ENCODE results near the gene MSI2. TPM values are rescaled to one million over a fixed set of nuclear protein-coding genes. Genes with fewer than 3 reads are reported as not detected.

The MSI2 gene
- total RNA-seq, 2 experiments from 2014 or later: 38.8 to 39.0 TPM

DNA sequence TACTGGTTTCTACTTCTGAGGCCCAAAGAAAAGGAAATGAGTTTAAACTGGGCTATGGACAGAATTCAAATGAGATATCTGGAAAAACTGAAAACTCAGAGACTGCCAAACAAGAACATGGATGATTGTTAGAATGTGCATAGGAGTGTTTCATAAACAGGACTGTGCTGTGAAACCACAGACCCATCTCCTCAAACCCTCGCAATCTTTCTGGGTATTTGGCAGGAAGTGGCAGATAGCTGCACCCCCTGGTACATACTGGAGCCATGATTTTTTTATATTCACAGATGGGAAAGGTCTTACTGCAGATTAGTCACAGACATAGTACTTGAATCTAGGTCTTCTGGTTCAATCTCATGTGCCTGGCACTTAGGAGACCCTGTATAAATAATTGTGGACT lies 343.8 kb downstream of the MSI2 start:
- H3K4me3 Mint-ChIP-seq: no peak overlapping the region
- H3K4me1 Mint-ChIP-seq (ENCODE audit: low read depth): peaks cover 74% of the 10 kb centered on the region
- H3K27me3 Mint-ChIP-seq (ENCODE audit: low read depth): no peaks in the 10 kb centered on the region

DNA sequence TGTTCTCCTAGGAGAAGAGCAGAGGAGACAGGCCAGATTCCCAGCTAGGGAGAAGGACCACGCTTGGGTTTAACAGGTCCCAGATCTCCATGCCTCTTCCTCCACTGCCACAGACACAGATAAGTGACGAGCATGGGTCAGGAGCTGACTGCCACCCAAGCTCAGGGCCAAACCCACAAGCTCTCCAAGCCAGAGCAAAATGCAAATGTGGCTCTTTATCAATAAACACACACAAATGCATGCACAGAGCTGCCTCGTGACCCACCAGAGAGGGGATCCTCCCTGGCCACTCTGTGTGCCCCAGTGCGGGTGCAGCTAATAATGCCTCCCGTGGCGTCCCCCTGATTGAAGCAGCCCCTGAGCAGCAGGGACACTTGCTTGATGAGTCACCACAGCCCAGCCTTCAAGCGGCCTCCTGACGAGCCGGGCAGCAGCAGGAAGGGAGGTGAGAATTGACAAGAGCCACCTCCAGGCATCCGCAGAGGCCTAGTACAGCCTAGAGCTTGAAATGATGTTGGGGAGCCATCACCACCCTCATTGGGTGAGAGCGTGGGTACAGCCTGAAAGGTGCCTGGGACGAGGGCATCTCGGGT lies 344.9 kb downstream of the MSI2 start:
- peaks cover 2% of the 10 kb centered on the region for H3K36me3 Mint-ChIP-seq (ENCODE audit: low read depth)
- H3K9me3 Mint-ChIP-seq: no peaks in the 10 kb centered on the region
- intact Hi-C loops (cut with micrococcal nuclease): loop anchor here (5.0 kb wide), 2 partner anchors 736 to 999 kb away; no protein-coding TSS in a partner anchor
- H3K27me3 Mint-ChIP-seq (ENCODE audit: low read depth): no peaks in the 10 kb centered on the region
- H3K4me3 Mint-ChIP-seq: no peak overlapping the region
- peak; percentile 36 for DNase-seq
- CTCF ChIA-PET: interaction anchor here (0.6 to 7.0 kb wide), 3 partner anchors 70 to 244 kb away, joined by 3 to 58 read pairs (median 3); no protein-coding TSS in a partner anchor
- peak overlapping the region; percentile 96 for H3K27ac Mint-ChIP-seq
- peaks cover 86% of the 10 kb centered on the region for H3K4me1 Mint-ChIP-seq (ENCODE audit: low read depth)

More for the DNA sequence above, 343.8 kb downstream of the MSI2 start:
- Mint-ChIP-seq H3K9me3 (peaks cover 3% of the 10 kb centered on the region), H3K36me3 (ENCODE audit: low read depth) (peaks cover 5% of the 10 kb centered on the region), H3K27ac (peak overlapping the region; percentile 96)
- intact Hi-C loops (cut with micrococcal nuclease): loop anchor here (5.0 kb wide), 2 partner anchors 737 to 998 kb away; no protein-coding TSS in a partner anchor
- CTCF ChIA-PET: interaction anchor here (1.0 to 7.0 kb wide), 4 partner anchors 9 to 342 kb away, joined by 3 to 58 read pairs (median 4); no protein-coding TSS in a partner anchor
- peak; percentile 76 for DNase-seq

DNA sequence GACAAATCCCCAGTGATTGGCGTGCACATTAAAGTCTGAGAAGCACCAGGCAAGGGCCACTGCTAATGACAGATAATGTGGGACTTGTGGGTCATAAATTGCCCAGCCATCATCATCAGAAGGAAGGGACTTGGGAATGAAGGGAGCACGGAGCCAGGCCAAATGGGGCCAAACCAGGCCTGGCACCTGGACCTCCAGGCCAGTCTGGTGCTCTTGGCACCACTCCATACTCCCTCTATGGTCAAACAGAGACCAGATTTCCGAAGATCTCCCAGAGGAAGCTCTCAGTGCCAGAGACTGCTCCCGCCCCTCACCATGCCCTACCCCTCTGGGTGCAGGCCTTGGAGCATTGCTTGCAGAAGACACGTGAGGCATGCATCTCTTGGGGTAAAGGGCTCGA lies 346.6 kb downstream of the MSI2 start:
- no peak overlapping the region for H3K4me3 Mint-ChIP-seq
- H3K9me3 Mint-ChIP-seq: no peaks in the 10 kb centered on the region
- peaks cover 2% of the 10 kb centered on the region for H3K36me3 Mint-ChIP-seq (ENCODE audit: low read depth)
- intact Hi-C loops (cut with micrococcal nuclease): loop anchor here (5.0 kb wide), 2 partner anchors 734 to 1001 kb away; no protein-coding TSS in a partner anchor
- DNase-seq: no peak
- peak overlapping the region; percentile 94 for H3K27ac Mint-ChIP-seq
- H3K27me3 Mint-ChIP-seq (ENCODE audit: low read depth): no peaks in the 10 kb centered on the region
- H3K4me1 Mint-ChIP-seq (ENCODE audit: low read depth): peaks cover 96% of the 10 kb centered on the region
- CTCF ChIA-PET: interaction anchor here (0.7 to 7.0 kb wide), 2 partner anchors 68 to 69 kb away, joined by 4 to 58 read pairs; no protein-coding TSS in a partner anchor

DNA sequence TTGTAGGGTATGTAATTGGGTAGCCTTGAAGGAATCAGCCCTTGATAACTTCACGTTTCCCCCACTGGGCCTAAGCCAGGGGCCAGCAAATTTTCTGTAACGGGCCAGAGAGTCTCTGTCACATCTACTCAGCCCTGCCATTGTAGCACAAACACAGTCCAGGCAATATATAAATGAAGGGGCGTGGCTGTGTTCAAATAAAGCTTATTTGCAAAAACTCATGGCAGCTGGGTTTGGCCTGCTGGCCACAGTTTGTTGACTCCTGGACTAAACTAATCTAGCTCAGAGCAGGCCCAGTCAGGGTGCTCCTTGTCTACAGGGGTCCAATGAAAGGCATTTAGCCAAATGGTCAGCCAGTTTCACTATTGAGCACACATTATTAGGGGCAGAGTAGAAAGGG lies 347.2 kb downstream of the MSI2 start:
- H3K27me3 Mint-ChIP-seq (ENCODE audit: low read depth): no peaks in the 10 kb centered on the region
- CTCF ChIA-PET: interaction anchor here (0.6 to 0.7 kb wide), 2 partner anchors 68 to 360 kb away, joined by 3 to 4 read pairs; no protein-coding TSS in a partner anchor
- peak overlapping the region; percentile 40 for H3K4me3 Mint-ChIP-seq
- H3K4me1 Mint-ChIP-seq (ENCODE audit: low read depth): peaks cover 95% of the 10 kb centered on the region
- DNase-seq: no peak
- peaks cover 2% of the 10 kb centered on the region for H3K36me3 Mint-ChIP-seq (ENCODE audit: low read depth)
- H3K27ac Mint-ChIP-seq: peak overlapping the region; percentile 94
- intact Hi-C loops (cut with micrococcal nuclease): loop anchor here (5.0 kb wide), 2 partner anchors 734 to 1001 kb away; no protein-coding TSS in a partner anchor
- no peaks in the 10 kb centered on the region for H3K9me3 Mint-ChIP-seq

DNA sequence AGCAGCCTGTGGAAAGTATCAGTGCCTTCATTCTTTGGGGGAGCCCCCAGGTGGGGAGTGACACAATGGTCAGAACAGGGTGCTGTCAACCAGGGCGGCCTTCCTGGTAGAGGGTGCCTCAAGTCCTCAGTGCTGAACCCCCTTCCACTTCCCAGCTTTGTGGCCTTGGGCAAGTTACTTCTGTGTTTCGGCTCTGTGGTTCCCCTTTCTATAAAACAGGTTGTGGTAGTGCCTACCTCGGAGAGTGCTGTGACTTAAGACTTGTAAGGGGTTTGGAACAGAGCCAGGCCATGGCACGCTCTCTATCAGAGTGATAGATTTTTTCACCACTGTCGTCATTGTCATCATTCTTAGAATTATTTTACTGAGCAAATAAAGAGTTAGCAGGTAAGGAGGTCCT lies 347.7 kb downstream of the MSI2 start:
- Mint-ChIP-seq H3K36me3 (ENCODE audit: low read depth) (peaks cover 2% of the 10 kb centered on the region), H3K27me3 (ENCODE audit: low read depth) (no peaks in the 10 kb centered on the region), H3K9me3 (no peaks in the 10 kb centered on the region), H3K4me1 (ENCODE audit: low read depth) (peaks cover 91% of the 10 kb centered on the region), H3K4me3 (peak overlapping the region; percentile 37), H3K27ac (peak overlapping the region; percentile 94)
- intact Hi-C loops (cut with micrococcal nuclease): loop anchor here (1.0 to 5.0 kb wide), 8 partner anchors 43 to 1002 kb away; partner anchors contain the start of gene SRSF1
- peak; percentile 94 for DNase-seq
- CTCF ChIA-PET: interaction anchor here (0.6 kb wide), 1 partner anchor 361 kb away, joined by 3 read pairs; no protein-coding TSS in a partner anchor

DNA sequence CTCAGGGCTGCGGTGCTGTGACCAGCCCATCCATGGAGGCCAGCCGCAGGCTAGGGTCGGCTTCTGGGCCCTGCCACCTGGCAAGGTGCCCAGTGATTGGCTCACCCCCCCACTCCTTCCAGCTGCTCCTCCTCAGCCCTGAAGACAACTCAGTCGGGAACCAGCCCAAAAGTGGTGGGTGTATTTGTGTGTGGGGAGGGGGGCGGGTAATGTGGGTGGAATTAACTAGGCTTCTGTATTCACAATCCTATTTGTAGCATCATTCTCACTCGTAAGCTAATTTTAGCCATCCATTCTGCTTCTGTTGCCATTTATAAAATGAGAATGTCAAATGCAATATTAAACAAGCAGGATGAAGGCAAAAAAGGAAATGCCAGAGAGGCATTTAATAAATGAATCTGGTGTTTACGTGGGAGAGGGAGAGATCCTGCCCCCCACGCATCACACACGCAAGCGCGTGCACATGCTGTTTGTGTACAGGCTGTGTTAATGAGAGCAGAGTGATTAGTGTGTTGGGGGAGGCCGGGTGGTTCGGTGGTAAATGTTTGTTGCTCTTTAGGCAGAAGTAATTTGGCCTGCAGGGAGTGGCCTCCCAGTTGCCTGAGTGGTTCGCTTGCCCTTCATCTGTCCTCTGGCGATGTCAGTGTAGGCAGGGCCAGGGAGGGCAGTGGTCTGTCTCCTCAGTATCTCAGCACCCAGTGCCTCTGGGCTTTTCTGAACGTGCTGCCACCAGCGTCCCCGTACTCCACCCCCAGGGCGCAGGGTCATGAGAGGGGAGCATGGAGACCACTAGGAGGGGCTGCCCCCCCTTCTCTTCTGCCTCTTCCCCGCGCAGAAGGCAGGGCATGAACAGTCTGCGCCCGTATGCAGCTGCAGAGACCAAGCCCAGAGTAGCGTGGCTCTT lies 348.7 kb downstream of the MSI2 start:
- H3K27me3 Mint-ChIP-seq (ENCODE audit: low read depth): no peaks in the 10 kb centered on the region
- peaks cover 81% of the 10 kb centered on the region for H3K4me1 Mint-ChIP-seq (ENCODE audit: low read depth)

DNA sequence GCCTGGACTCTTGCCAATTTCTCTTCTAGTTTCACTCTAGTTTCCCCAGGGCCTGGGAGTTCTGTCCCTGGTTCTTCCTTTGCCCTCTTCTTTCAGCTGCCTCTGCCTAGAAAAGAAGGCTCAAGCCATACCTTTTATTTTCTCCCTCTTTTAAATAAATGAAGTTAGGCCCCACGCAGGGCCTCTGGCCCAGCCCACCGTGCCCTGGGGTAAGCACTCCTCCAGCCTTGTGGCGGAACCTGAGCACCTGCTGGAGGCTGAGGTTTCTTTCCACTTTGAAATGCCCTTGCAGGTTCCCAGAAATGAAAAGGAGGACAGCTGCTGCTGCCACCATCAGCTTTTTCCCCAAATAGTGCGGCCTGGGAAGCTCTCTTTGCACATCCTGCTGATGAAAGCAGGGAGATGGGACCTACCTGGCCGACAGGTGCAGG lies 349.4 kb downstream of the MSI2 start:
- H3K27ac Mint-ChIP-seq: peak overlapping the region; percentile 94
- H3K4me1 Mint-ChIP-seq (ENCODE audit: low read depth): peaks cover 76% of the 10 kb centered on the region
- CTCF ChIA-PET: interaction anchor here (0.7 to 1.9 kb wide), 5 partner anchors 8 to 363 kb away, joined by 3 to 5 read pairs (median 4); no protein-coding TSS in a partner anchor
- H3K36me3 Mint-ChIP-seq (ENCODE audit: low read depth): no peaks in the 10 kb centered on the region
- no peaks in the 10 kb centered on the region for H3K27me3 Mint-ChIP-seq (ENCODE audit: low read depth)
- peak overlapping the region; percentile 36 for H3K4me3 Mint-ChIP-seq
- intact Hi-C loops (cut with micrococcal nuclease): loop anchor here (2.0 kb wide), 1 partner anchor 41 kb away; no protein-coding TSS in a partner anchor
- no peaks in the 10 kb centered on the region for H3K9me3 Mint-ChIP-seq
- DNase-seq: no peak

More for the DNA sequence above, 348.7 kb downstream of the MSI2 start:
- peak; percentile 63 for DNase-seq
- Mint-ChIP-seq H3K27ac (peak overlapping the region; percentile 94), H3K4me3 (peak overlapping the region; percentile 36), H3K36me3 (ENCODE audit: low read depth) (no peaks in the 10 kb centered on the region), H3K9me3 (no peaks in the 10 kb centered on the region)
- intact Hi-C loops (cut with micrococcal nuclease): loop anchor here (1.0 to 5.0 kb wide), 8 partner anchors 42 to 1003 kb away; partner anchors contain the start of gene SRSF1
- CTCF ChIA-PET: interaction anchor here (0.6 to 1.3 kb wide), 6 partner anchors 7 to 362 kb away, joined by 3 to 5 read pairs (median 4); no protein-coding TSS in a partner anchor

DNA sequence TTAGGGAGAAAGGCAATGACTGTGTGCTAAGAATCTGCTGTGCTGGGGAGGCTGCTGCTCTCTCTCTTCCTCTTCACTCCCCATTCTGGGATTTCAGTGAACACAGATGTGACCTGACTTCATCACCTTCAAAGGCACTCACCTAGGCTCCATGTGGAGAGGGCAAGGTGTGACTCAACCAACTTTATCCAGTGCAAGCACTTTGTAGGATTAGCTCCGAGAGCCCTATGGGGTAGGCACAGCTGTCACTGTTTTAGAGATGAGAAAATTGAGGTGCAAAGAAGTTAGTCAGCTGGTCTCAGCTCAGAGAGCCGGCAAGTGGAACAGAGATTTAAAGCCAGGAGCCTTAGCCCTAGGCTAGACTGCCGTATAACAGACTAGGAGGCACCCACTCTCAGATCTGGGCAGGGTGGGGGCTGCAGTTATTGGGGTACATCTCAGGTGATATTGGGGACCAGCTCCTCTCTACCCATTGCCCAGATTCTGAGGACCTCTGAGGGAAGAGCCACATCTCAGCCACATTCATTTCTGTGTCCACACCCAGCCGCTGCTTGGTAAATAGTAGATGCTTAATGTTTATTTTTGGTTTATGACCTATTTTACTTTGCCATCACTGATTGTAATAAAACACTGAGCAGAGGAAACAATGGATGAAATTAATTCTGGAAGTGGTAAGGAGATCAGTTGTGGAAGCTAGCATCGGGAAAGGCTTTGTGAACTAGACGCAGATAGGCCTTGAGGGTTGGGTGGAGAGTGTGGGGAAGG lies 350.0 kb downstream of the MSI2 start:
- Mint-ChIP-seq H3K27me3 (ENCODE audit: low read depth) (no peaks in the 10 kb centered on the region), H3K27ac (peak overlapping the region; percentile 94), H3K4me3 (no peak overlapping the region), H3K9me3 (no peaks in the 10 kb centered on the region), H3K4me1 (ENCODE audit: low read depth) (peaks cover 70% of the 10 kb centered on the region), H3K36me3 (ENCODE audit: low read depth) (no peaks in the 10 kb centered on the region)
- intact Hi-C loops (cut with micrococcal nuclease): no loop called here
- no peak for DNase-seq
- CTCF ChIA-PET: interaction anchor here (0.7 to 1.9 kb wide), 6 partner anchors 8 to 363 kb away, joined by 3 to 5 read pairs (median 4); no protein-coding TSS in a partner anchor

DNA sequence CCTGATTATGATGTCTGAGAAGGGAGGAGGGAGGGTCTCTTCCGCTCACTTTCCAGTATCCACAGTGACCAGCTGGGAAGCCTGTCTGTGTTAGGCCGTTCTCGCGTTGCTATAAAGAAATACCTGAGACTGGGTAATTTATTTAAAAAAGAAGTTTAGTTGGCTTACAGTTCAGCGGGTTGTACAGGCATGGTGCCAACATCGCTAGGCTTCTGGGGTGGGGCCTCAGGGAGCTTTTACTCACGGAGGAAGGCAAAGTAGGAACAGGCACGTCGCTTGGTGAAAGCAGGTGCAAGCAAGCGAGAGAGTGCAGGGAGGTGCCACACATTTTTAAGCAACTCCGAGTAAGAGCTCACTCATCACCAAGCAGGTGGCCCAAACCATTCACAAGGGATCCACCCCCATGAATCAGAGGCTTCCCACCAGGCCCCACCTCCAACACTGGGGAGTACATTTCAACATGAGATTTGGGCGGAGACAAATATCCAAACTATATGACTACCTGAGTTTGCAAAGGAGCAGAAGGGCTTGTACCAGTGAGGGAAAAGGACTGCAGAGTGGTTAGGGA lies 351.3 kb downstream of the MSI2 start:
- H3K27ac Mint-ChIP-seq: peak overlapping the region; percentile 78
- intact Hi-C loops (cut with micrococcal nuclease): no loop called here
- CTCF ChIA-PET: interaction anchor here (1.3 to 1.9 kb wide), 3 partner anchors 9 to 364 kb away, joined by 4 to 5 read pairs (median 5); no protein-coding TSS in a partner anchor
- DNase-seq: peak; percentile 83
- H3K27me3 Mint-ChIP-seq (ENCODE audit: low read depth): no peaks in the 10 kb centered on the region
- peaks cover 62% of the 10 kb centered on the region for H3K4me1 Mint-ChIP-seq (ENCODE audit: low read depth)
- H3K9me3 Mint-ChIP-seq: no peaks in the 10 kb centered on the region
- H3K4me3 Mint-ChIP-seq: peak overlapping the region; percentile 38
- no peaks in the 10 kb centered on the region for H3K36me3 Mint-ChIP-seq (ENCODE audit: low read depth)

DNA sequence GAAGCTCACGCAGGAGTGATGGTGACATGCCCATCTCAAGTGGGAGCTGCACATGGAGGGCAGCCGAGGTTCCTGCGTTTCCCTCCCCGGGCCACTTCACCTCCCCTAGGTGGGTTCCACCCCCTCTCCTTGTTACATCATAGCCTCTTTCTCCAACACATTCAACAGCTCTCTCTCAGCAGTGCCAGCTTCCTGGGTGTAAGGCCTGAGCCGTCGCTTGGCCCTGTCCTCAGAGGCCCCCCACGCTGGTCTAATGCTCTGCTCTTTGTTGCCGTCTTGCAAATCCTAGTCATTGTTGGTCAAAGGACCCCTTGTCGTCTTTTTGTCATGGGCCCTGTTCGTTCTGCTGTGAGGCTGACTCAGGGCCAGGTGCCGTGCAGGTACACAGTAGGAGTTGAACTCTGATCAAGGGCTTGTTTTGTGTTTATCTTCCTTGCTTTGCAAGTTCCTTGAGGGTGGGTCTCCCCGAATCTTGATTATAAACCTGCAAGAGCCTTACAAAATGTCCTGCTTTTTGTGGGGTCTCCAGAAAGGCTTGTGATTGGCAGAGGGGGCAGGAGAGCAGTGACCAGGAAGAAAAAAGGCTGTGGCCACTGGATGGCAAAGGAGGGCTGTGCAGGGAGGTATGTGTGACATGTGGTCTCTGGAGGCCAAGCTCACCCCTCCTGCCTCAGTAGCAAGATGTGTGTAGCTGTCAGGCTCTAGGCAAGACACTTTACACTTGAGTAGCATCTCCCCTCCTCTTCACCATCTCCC lies 352.2 kb downstream of the MSI2 start:
- CTCF ChIA-PET: interaction anchor here (0.6 to 1.9 kb wide), 4 partner anchors 10 to 506 kb away, joined by 4 to 7 read pairs (median 5); no protein-coding TSS in a partner anchor
- H3K27me3 Mint-ChIP-seq (ENCODE audit: low read depth): no peaks in the 10 kb centered on the region
- no peak overlapping the region for H3K4me3 Mint-ChIP-seq
- H3K9me3 Mint-ChIP-seq: no peaks in the 10 kb centered on the region
- H3K27ac Mint-ChIP-seq: peak overlapping the region; percentile 51
- DNase-seq: no peak
- no peaks in the 10 kb centered on the region for H3K36me3 Mint-ChIP-seq (ENCODE audit: low read depth)
- intact Hi-C loops (cut with micrococcal nuclease): no loop called here
- peaks cover 55% of the 10 kb centered on the region for H3K4me1 Mint-ChIP-seq (ENCODE audit: low read depth)

All from activated naive CD4-positive, alpha-beta T cell treated with anti-CD3 and anti-CD28 coated beads for 36 hours (primary cell).